ENCODE data around the gene EGFR. TPM values are rescaled to one million over a fixed set of nuclear protein-coding genes. Genes with fewer than 3 reads are reported as not detected.

Gene EGFR
- total and polyA plus RNA-seq, 2 donors (not counting 3 experiments of a cell fraction or from before 2014, with no cell fraction given) = 1.5 to 4.1 TPM

- no peak overlapping the region for H3K4me2 ChIP-seq (ENCODE audit: insufficient read depth, low read length)
- dilution Hi-C loops (cut with MboI; ENCODE audit: extremely low pct_ligation_motif_present, low sequenced_read_pairs) (no loop called here), intact Hi-C loops (cut with micrococcal nuclease) (no loop called here)
- H3K9me3 ChIP-seq (replicated peaks; ENCODE audit: control insufficient read depth, insufficient read depth, low read length) = no peaks in the 10 kb centered on the region
- POLR2A ChIA-PET = no interaction called here
- FAIRE-seq (no peak), DNase-seq (ENCODE audit: low read depth, low spot score) (no peak)
- peaks cover 19% of the 10 kb centered on the region for H3K4me1 ChIP-seq (ENCODE audit: control insufficient read depth, extremely low read depth, insufficient read depth, low read length)
- no peak overlapping the region for H3K4me3 ChIP-seq (replicated peaks in 1 of 3; ENCODE audit: insufficient read depth in 1 of 3, low read depth in 1 of 3, low read length in 3 of 3)
- CTCF ChIA-PET = no interaction called here
- no TSS peak for BruUV-seq (replicated peaks)
- no peaks in the 10 kb centered on the region for H3K36me3 ChIP-seq (ENCODE audit: control insufficient read depth in 2 of 2, extremely low read depth in 1 of 2, insufficient read depth in 2 of 2, low read length in 2 of 2)
- H3K9me1 ChIP-seq (replicated peaks; ENCODE audit: control insufficient read depth, extremely low read depth, insufficient read depth, low read length) = no peaks in the 10 kb centered on the region
- H3K27ac ChIP-seq (ENCODE audit: insufficient read depth, low read depth, low read length) = no peak overlapping the region
- H2AFZ ChIP-seq (ENCODE audit: low read depth, low read length) = no peak overlapping the region
- no peak overlapping the region for H3K9ac ChIP-seq (replicated peaks; ENCODE audit: extremely low read depth, insufficient read depth, low read length)
- no peaks in the 10 kb centered on the region for H4K20me1 ChIP-seq (replicated peaks; ENCODE audit: control insufficient read depth, extremely low read depth, insufficient read depth, low read length)
- TF ChIP-seq GATA2 (IDR thresholded peaks at IDR 0.05; ENCODE audit: insufficient read depth, insufficient read length, low read depth, low read length) (no peak), JUN (IDR thresholded peaks at IDR 0.05; ENCODE audit: borderline replicate concordance, insufficient read depth, insufficient read length, low read depth) (no peak), EZH2 (IDR thresholded peaks at IDR 0.05; ENCODE audit: borderline replicate concordance, low read depth, low read length, severe bottlenecking) (no peak), POLR2A (IDR thresholded peaks at IDR 0.05; ENCODE audit: low read depth, low read length) (no peak), MYC (IDR thresholded peaks at IDR 0.05; ENCODE audit: low read depth, low read length) (no peak), FOS (IDR thresholded peaks at IDR 0.05; ENCODE audit: borderline replicate concordance, insufficient read depth, low read length) (no peak), POLR2AphosphoS5 (IDR thresholded peaks at IDR 0.05; ENCODE audit: insufficient read depth, low read depth, low read length) (no peak), CTCF (IDR thresholded peaks at IDR 0.05; ENCODE audit: extremely low read depth in 1 of 2, insufficient read depth in 1 of 2, low read depth in 1 of 2, low read length in 2 of 2) (no peak)
- TF ChIP-seq, protein P1, sequence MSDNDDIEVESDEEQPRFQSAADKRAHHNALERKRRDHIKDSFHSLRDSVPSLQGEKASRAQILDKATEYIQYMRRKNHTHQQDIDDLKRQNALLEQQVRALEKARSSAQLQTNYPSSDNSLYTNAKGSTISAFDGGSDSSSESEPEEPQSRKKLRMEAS (IDR thresholded peaks at IDR 0.05; ENCODE audit: insufficient read depth, insufficient read length) = no peak
- no peaks in the 10 kb centered on the region for H3K27me3 ChIP-seq (ENCODE audit: control insufficient read depth in 2 of 2, insufficient read depth in 2 of 2, low read length in 2 of 2)
- H3K79me2 ChIP-seq (ENCODE audit: control insufficient read depth, insufficient read depth, low read length) = no peaks in the 10 kb centered on the region
Observed at GRCh38 chr7:55067748-55068147, 48.9 kb downstream of the EGFR start.

All from endothelial cell of umbilical vein (primary cell).